ENCODE measurements around the gene ITGA1. TPM values are rescaled to one million over a fixed set of nuclear protein-coding genes. Genes with fewer than 3 reads are reported as not detected.

Gene ITGA1
- total RNA-seq, 1 donor from 2014 or later = 0.59 TPM

- no peak overlapping the region for H3K4me3 Mint-ChIP-seq (ENCODE audit: low read depth)
- H3K4me1 Mint-ChIP-seq (ENCODE audit: low read depth) = peaks cover 12% of the 10 kb centered on the region
- H3K27ac Mint-ChIP-seq = no peak overlapping the region
- DNase-seq (ENCODE audit: low spot score) = no peak
- H3K27me3 Mint-ChIP-seq (ENCODE audit: low read depth) = peaks cover 17% of the 10 kb centered on the region
- peaks cover 7% of the 10 kb centered on the region for H3K9me3 Mint-ChIP-seq
- intact Hi-C loops (cut with micrococcal nuclease) = no loop called here
- H3K36me3 Mint-ChIP-seq (ENCODE audit: low read depth) = no peaks in the 10 kb centered on the region
These were observed 30.2 kb upstream of the ITGA1 start for GRCh38 chr5:52757527-52757926.

GRCh38 chr5:52758014-52758413 lies 29.7 kb upstream of the ITGA1 start:
- no peak overlapping the region for H3K27ac Mint-ChIP-seq
- intact Hi-C loops (cut with micrococcal nuclease) = no loop called here

GRCh38 chr5:52759331-52759730 lies 28.4 kb upstream of the ITGA1 start:
- H3K4me1 Mint-ChIP-seq (ENCODE audit: low read depth) = peaks cover 11% of the 10 kb centered on the region
- H3K27ac Mint-ChIP-seq = no peak overlapping the region
- peaks cover 10% of the 10 kb centered on the region for H3K9me3 Mint-ChIP-seq
- no peak overlapping the region for H3K4me3 Mint-ChIP-seq (ENCODE audit: low read depth)
- intact Hi-C loops (cut with micrococcal nuclease) = no loop called here
- H3K36me3 Mint-ChIP-seq (ENCODE audit: low read depth) = no peaks in the 10 kb centered on the region
- DNase-seq (ENCODE audit: low spot score) = no peak
- H3K27me3 Mint-ChIP-seq (ENCODE audit: low read depth) = peaks cover 5% of the 10 kb centered on the region

More at GRCh38 chr5:52758014-52758413, 29.7 kb upstream of the ITGA1 start:
- Mint-ChIP-seq H3K36me3 (ENCODE audit: low read depth) (no peaks in the 10 kb centered on the region), H3K4me3 (ENCODE audit: low read depth) (no peak overlapping the region), H3K4me1 (ENCODE audit: low read depth) (peaks cover 12% of the 10 kb centered on the region), H3K9me3 (peaks cover 7% of the 10 kb centered on the region), H3K27me3 (ENCODE audit: low read depth) (peaks cover 17% of the 10 kb centered on the region)
- no peak for DNase-seq (ENCODE audit: low spot score)

GRCh38 chr5:52760695-52761366 lies 26.9 kb upstream of the ITGA1 start:
- no peak for DNase-seq (ENCODE audit: low spot score)
- Mint-ChIP-seq H3K27me3 (ENCODE audit: low read depth) (no peaks in the 10 kb centered on the region), H3K4me3 (ENCODE audit: low read depth) (no peak overlapping the region), H3K27ac (no peak overlapping the region), H3K9me3 (peaks cover 10% of the 10 kb centered on the region), H3K4me1 (ENCODE audit: low read depth) (peaks cover 9% of the 10 kb centered on the region), H3K36me3 (ENCODE audit: low read depth) (no peaks in the 10 kb centered on the region)
- intact Hi-C loops (cut with micrococcal nuclease) = loop anchor here (1.0 kb wide), 4 partner anchors 10 to 52 kb away; no protein-coding TSS in a partner anchor

- Mint-ChIP-seq H3K36me3 (ENCODE audit: low read depth) (no peaks in the 10 kb centered on the region), H3K4me1 (ENCODE audit: low read depth) (peaks cover 41% of the 10 kb centered on the region)
- intact Hi-C loops (cut with micrococcal nuclease) = no loop called here
These were observed 20.4 kb upstream of the ITGA1 start for GRCh38 chr5:52767217-52767743.

GRCh38 chr5:52767766-52768480 lies 19.8 kb upstream of the ITGA1 start:
- Mint-ChIP-seq H3K27me3 (ENCODE audit: low read depth) (no peaks in the 10 kb centered on the region), H3K27ac (no peak overlapping the region), H3K4me3 (ENCODE audit: low read depth) (no peak overlapping the region), H3K9me3 (peaks cover 3% of the 10 kb centered on the region), H3K36me3 (ENCODE audit: low read depth) (no peaks in the 10 kb centered on the region), H3K4me1 (ENCODE audit: low read depth) (peaks cover 48% of the 10 kb centered on the region)
- intact Hi-C loops (cut with micrococcal nuclease) = no loop called here
- no peak for DNase-seq (ENCODE audit: low spot score)

More at GRCh38 chr5:52767217-52767743, 20.4 kb upstream of the ITGA1 start:
- Mint-ChIP-seq H3K9me3 (peaks cover 3% of the 10 kb centered on the region), H3K27ac (no peak overlapping the region), H3K27me3 (ENCODE audit: low read depth) (no peaks in the 10 kb centered on the region), H3K4me3 (ENCODE audit: low read depth) (no peak overlapping the region)
- DNase-seq (ENCODE audit: low spot score) = no peak

- DNase-seq (ENCODE audit: low spot score) = no peak
These were observed 18.7 kb upstream of the ITGA1 start for GRCh38 chr5:52769061-52769460.

GRCh38 chr5:52770287-52770939 lies 17.3 kb upstream of the ITGA1 start:
- intact Hi-C loops (cut with micrococcal nuclease) = no loop called here
- no peak for DNase-seq (ENCODE audit: low spot score)
- Mint-ChIP-seq H3K4me1 (ENCODE audit: low read depth) (peaks cover 56% of the 10 kb centered on the region), H3K27me3 (ENCODE audit: low read depth) (peaks cover 5% of the 10 kb centered on the region), H3K9me3 (no peaks in the 10 kb centered on the region), H3K36me3 (ENCODE audit: low read depth) (no peaks in the 10 kb centered on the region), H3K4me3 (ENCODE audit: low read depth) (no peak overlapping the region), H3K27ac (no peak overlapping the region)

More at GRCh38 chr5:52769061-52769460, 18.7 kb upstream of the ITGA1 start:
- Mint-ChIP-seq H3K36me3 (ENCODE audit: low read depth) (no peaks in the 10 kb centered on the region), H3K9me3 (no peaks in the 10 kb centered on the region), H3K27me3 (ENCODE audit: low read depth) (peaks cover 2% of the 10 kb centered on the region), H3K4me1 (ENCODE audit: low read depth) (peaks cover 50% of the 10 kb centered on the region), H3K4me3 (ENCODE audit: low read depth) (no peak overlapping the region), H3K27ac (no peak overlapping the region)
- intact Hi-C loops (cut with micrococcal nuclease) = no loop called here

- H3K36me3 Mint-ChIP-seq (ENCODE audit: low read depth) = no peaks in the 10 kb centered on the region
- peak overlapping the region; percentile 47 for H3K27ac Mint-ChIP-seq
- H3K27me3 Mint-ChIP-seq (ENCODE audit: low read depth) = peaks cover 5% of the 10 kb centered on the region
- H3K4me1 Mint-ChIP-seq (ENCODE audit: low read depth) = peaks cover 66% of the 10 kb centered on the region
- peak; percentile 19 for DNase-seq (ENCODE audit: low spot score)
- intact Hi-C loops (cut with micrococcal nuclease) = loop anchor here (1.0 kb wide), 6 partner anchors 10 to 46 kb away; partner anchors contain the start of genes ITGA1 and PELO
- peak overlapping the region; percentile 14 for H3K4me3 Mint-ChIP-seq (ENCODE audit: low read depth)
- H3K9me3 Mint-ChIP-seq = no peaks in the 10 kb centered on the region
These were observed 16.2 kb upstream of the ITGA1 start for GRCh38 chr5:52771343-52772039.

GRCh38 chr5:52772668-52773067 lies 15.0 kb upstream of the ITGA1 start:
- H3K4me1 Mint-ChIP-seq (ENCODE audit: low read depth) = peaks cover 55% of the 10 kb centered on the region
- intact Hi-C loops (cut with micrococcal nuclease) = no loop called here
- H3K36me3 Mint-ChIP-seq (ENCODE audit: low read depth) = no peaks in the 10 kb centered on the region
- no peaks in the 10 kb centered on the region for H3K9me3 Mint-ChIP-seq
- H3K4me3 Mint-ChIP-seq (ENCODE audit: low read depth) = no peak overlapping the region
- no peak overlapping the region for H3K27ac Mint-ChIP-seq
- H3K27me3 Mint-ChIP-seq (ENCODE audit: low read depth) = peaks cover 5% of the 10 kb centered on the region
- DNase-seq (ENCODE audit: low spot score) = no peak

- peaks cover 5% of the 10 kb centered on the region for H3K27me3 Mint-ChIP-seq (ENCODE audit: low read depth)
- H3K4me1 Mint-ChIP-seq (ENCODE audit: low read depth) = peaks cover 49% of the 10 kb centered on the region
- no peak for DNase-seq (ENCODE audit: low spot score)
- no peaks in the 10 kb centered on the region for H3K36me3 Mint-ChIP-seq (ENCODE audit: low read depth)
- no peak overlapping the region for H3K27ac Mint-ChIP-seq
- H3K9me3 Mint-ChIP-seq = no peaks in the 10 kb centered on the region
- H3K4me3 Mint-ChIP-seq (ENCODE audit: low read depth) = no peak overlapping the region
- intact Hi-C loops (cut with micrococcal nuclease) = no loop called here
These were observed 14.4 kb upstream of the ITGA1 start for GRCh38 chr5:52773342-52773741.

- Mint-ChIP-seq H3K27me3 (ENCODE audit: low read depth) (peaks cover 8% of the 10 kb centered on the region), H3K36me3 (ENCODE audit: low read depth) (no peaks in the 10 kb centered on the region), H3K9me3 (no peaks in the 10 kb centered on the region), H3K4me3 (ENCODE audit: low read depth) (no peak overlapping the region), H3K4me1 (ENCODE audit: low read depth) (peaks cover 46% of the 10 kb centered on the region), H3K27ac (no peak overlapping the region)
- intact Hi-C loops (cut with micrococcal nuclease) = no loop called here
- DNase-seq (ENCODE audit: low spot score) = no peak
These were observed 13.7 kb upstream of the ITGA1 start for GRCh38 chr5:52774005-52774410.

Data from activated T-helper 2 cell treated with anti-CD3 and anti-CD28 coated beads, Interferon-gamma antibody, Interleukin-2, Interleukin-4, amounts not matched to agents 10 μg/mL and 5 μg/mL and 100 μg/mL, durations not matched to agents 14 hours and 24 hours and 36 hours (primary cell).